H1 (cell line): Measurements from ENCODE around the gene RGS3. TPM values are rescaled to one million over a fixed set of nuclear protein-coding genes. Genes with fewer than 3 reads are reported as not detected.

Experiments used
- CREB1 ChIP-seq: IDR thresholded peaks from 2 replicates; pipeline ENCODE4 v1.6.1; 2012; ENCODE audit warnings: inconsistent platforms
- RFX5 ChIP-seq: IDR thresholded peaks from 2 replicates; pipeline ENCODE4 v1.6.1; 2011; ENCODE audit warnings: low read depth, low read length, improper control_type of control experiment, borderline replicate concordance
- TCF12 ChIP-seq: IDR thresholded peaks from 2 replicates; pipeline ENCODE4 v1.6.1; 2011; ENCODE audit warnings: low read depth, mild to moderate bottlenecking, low read length
- polyA plus RNA-seq, 7 experiments: library from polyadenylated mRNA; depleted of rRNA in 3 of 7; stranded (reverse) in 5 of 7; unstranded in 2 of 7; fragments of >200 nt in 5 of 7; fragments of 200-250 nt in 2 of 7; gene quantifications; 1 replicate in 5 of 7; 2 replicates in 1 of 7; 4 replicates in 1 of 7; pipeline versions ENCODE4 v1.2.1 to v1.2.3, GENCODE V29; 2011 to 2013; ENCODE audit warnings: missing spikeins in 2 of 7, mixed read lengths in 2 of 7
- total RNA-seq: library from RNA; stranded (reverse); fragmentation: NEBNext Ultra II Directional; extraction: Animal tissue kit (Norgen Biotek cat#: 25700); gene quantifications from 2 replicates; pipeline ENCODE4 v1.2.1, GENCODE V29; 2021

RGS3 gene
- total and polyA plus RNA-seq, 2 of the 8 experiments (the other 6 are each of a cell fraction or from before 2014, with no cell fraction given), result 12.6 to 18.2 TPM

DNA sequence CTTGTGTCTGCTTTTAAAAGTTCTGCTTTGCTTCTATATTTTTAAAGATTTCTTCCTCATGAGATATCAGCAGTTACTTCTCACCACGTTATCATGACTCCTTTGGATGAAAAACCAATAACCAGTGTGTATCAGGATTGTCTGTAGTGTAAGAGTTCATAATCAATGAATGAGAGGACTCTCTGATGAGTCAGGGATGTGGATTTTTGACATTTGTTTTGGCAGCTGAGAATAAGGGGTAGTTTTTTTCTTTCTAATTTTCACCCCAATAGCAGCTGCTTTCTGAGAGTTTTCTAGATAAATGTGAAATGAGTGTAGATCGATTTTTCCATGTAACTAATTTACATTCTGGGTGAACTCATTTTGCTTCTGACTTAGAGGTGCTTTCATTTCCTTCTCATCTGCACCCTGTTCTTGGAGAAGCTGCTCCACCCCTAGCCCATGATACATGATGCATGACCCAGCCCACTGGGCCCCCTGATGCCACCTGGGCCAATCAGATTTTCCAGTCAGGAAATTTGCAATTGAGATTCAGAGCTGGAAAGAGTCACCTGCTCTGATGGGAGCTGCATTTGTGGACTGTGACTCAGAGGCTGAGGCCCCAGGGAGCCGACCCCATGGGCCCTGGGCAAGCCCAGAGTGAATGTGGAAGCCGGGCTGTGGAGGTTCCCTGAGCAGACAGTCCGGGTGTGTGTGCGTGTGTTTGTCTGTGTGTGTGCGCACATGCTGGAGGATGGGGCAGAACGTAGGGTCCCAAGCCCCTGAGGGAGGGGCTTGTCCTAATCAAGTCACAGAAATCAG lies 159.3 kb downstream of the RGS3 start (continued):
- no peak for TF ChIP-seq RFX5
- no peak for TF ChIP-seq TCF12
- TF ChIP-seq CREB1, result peak; percentile 39; the same call in 1 of the 2 replicates
